ENCODE measurements around the gene PKN1.

Gene PKN1

GRCh38 chr19:14516048-14516534 is 83.0 kb downstream of the PKN1 start:
- Histone ChIP-seq H3K9ac (ENCODE audit: low read length) (no peak overlapping the region), H4K20me1 (ENCODE audit: insufficient read depth, low read length) (peaks cover 24% of the 10 kb centered on the region), H2AFZ (ENCODE audit: low read depth, low read length) (no peak overlapping the region), H3K79me2 (ENCODE audit: low read length) (peaks cover 31% of the 10 kb centered on the region), H3K4me2 (ENCODE audit: low read length) (peak overlapping the region; percentile 88; the same call in 1 of the 2 replicates), H3K4me3 (ENCODE audit: low read length) (peak overlapping the region; percentile 81; the same call in 1 of the 2 replicates), H3K27ac (ENCODE audit: low read length) (no peak overlapping the region), H3K27me3 (ENCODE audit: low read depth, low read length) (no peaks in the 10 kb centered on the region), H3K4me1 (ENCODE audit: low read length) (peaks cover 15% of the 10 kb centered on the region), H3K9me3 (ENCODE audit: insufficient read depth, low read length) (no peaks in the 10 kb centered on the region), H3K36me3 (replicated peaks; ENCODE audit: low read depth, low read length) (peaks cover 31% of the 10 kb centered on the region)
- TF ChIP-seq, protein P1, sequence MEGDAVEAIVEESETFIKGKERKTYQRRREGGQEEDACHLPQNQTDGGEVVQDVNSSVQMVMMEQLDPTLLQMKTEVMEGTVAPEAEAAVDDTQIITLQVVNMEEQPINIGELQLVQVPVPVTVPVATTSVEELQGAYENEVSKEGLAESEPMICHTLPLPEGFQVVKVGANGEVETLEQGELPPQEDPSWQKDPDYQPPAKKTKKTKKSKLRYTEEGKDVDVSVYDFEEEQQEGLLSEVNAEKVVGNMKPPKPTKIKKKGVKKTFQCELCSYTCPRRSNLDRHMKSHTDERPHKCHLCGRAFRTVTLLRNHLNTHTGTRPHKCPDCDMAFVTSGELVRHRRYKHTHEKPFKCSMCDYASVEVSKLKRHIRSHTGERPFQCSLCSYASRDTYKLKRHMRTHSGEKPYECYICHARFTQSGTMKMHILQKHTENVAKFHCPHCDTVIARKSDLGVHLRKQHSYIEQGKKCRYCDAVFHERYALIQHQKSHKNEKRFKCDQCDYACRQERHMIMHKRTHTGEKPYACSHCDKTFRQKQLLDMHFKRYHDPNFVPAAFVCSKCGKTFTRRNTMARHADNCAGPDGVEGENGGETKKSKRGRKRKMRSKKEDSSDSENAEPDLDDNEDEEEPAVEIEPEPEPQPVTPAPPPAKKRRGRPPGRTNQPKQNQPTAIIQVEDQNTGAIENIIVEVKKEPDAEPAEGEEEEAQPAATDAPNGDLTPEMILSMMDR (IDR thresholded peaks at IDR 0.05; ENCODE audit: low read depth, low read length): no peak
- no peak for TF ChIP-seq EZH2phosphoT487 (IDR thresholded peaks at IDR 0.05; ENCODE audit: low read depth)

DNA sequence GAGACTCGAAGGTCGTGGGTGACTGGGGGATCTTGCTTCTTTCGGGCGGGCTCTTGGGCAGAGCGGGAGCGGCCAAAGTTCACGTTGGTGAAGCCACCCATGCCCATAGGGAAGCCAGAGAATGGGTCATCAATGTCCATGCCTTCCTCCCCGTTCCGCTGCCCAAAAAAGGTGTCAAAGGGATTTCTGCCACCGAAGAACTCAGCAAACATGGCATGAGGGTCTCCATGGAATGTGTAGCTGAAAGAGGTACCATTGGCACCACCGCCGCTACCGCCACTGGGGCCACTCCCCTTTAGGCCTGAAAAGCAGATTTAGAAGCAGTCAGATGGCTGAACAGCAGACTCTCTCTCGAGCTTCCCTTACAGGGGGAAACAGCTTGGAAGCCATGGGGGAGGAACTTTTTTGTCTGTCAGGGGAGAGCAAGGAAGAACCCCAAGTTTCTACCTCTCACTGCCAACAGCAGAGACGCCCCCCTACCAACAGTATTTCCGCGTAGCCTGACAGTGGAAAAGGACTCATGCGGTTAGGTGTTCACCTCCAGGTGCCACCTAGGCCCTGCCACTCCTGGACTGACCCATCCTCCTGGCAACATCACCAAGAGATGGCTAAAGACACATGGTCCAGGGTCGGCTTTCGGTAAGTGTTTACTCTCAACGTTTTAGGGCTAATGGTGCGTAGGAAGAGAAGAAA is 83.8 kb downstream of the PKN1 start:
- Histone ChIP-seq H3K4me1 (ENCODE audit: low read length) (peaks cover 15% of the 10 kb centered on the region), H3K9ac (ENCODE audit: low read length) (peak overlapping the region; percentile 89), H3K4me3 (ENCODE audit: low read length) (peak overlapping the region; percentile 81), H3K27me3 (ENCODE audit: low read depth, low read length) (no peaks in the 10 kb centered on the region), H3K36me3 (replicated peaks; ENCODE audit: low read depth, low read length) (peaks cover 31% of the 10 kb centered on the region), H3K79me2 (ENCODE audit: low read length) (peaks cover 31% of the 10 kb centered on the region), H3K27ac (ENCODE audit: low read length) (no peak overlapping the region; the same call in 1 of the 2 replicates), H3K4me2 (ENCODE audit: low read length) (peak overlapping the region; percentile 88), H4K20me1 (ENCODE audit: insufficient read depth, low read length) (peaks cover 24% of the 10 kb centered on the region), H3K9me3 (ENCODE audit: insufficient read depth, low read length) (no peaks in the 10 kb centered on the region), H2AFZ (ENCODE audit: low read depth, low read length) (no peak overlapping the region)
- no peak for TF ChIP-seq EZH2phosphoT487 (IDR thresholded peaks at IDR 0.05; ENCODE audit: low read depth)
- TF ChIP-seq, protein P1 (IDR thresholded peaks at IDR 0.05; ENCODE audit: low read depth, low read length): no peak

DNA sequence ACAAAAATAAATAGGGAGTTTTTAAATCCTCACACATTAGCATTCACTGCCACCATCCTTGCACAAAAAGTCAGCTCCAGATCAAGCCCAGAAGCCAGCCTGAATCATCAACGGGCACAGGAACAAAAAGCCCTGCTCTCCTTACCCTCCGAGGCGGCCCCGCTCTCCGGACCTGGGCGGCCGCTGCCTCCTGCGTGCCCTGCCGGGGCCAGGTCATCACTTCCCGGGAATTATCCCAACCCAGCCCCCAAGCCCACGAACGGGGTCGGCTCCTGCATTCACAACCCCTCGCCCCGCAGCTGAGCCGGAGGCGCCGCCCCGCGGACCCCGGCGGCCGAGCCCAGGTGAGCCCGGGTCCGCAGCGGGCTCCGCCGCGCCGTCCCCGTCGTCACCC is 84.3 kb downstream of the PKN1 start:
- no peaks in the 10 kb centered on the region for H3K9me3 ChIP-seq (ENCODE audit: insufficient read depth, low read length)
- H3K27ac ChIP-seq (ENCODE audit: low read length): peak overlapping the region; percentile 83
- peak overlapping the region; percentile 89 for H3K9ac ChIP-seq (ENCODE audit: low read length)
- H3K4me1 ChIP-seq (ENCODE audit: low read length): peaks cover 15% of the 10 kb centered on the region
- H2AFZ ChIP-seq (ENCODE audit: low read depth, low read length): no peak overlapping the region
- peaks cover 31% of the 10 kb centered on the region for H3K79me2 ChIP-seq (ENCODE audit: low read length)
- H3K27me3 ChIP-seq (ENCODE audit: low read depth, low read length): no peaks in the 10 kb centered on the region
- H3K4me3 ChIP-seq (ENCODE audit: low read length): peak overlapping the region; percentile 81
- H3K4me2 ChIP-seq (ENCODE audit: low read length): peak overlapping the region; percentile 88
- H4K20me1 ChIP-seq (ENCODE audit: insufficient read depth, low read length): peaks cover 24% of the 10 kb centered on the region
- TF ChIP-seq, protein P1 (IDR thresholded peaks at IDR 0.05; ENCODE audit: low read depth, low read length): no peak
- TF ChIP-seq EZH2phosphoT487 (IDR thresholded peaks at IDR 0.05; ENCODE audit: low read depth): no peak
- H3K36me3 ChIP-seq (replicated peaks; ENCODE audit: low read depth, low read length): peaks cover 31% of the 10 kb centered on the region

DNA sequence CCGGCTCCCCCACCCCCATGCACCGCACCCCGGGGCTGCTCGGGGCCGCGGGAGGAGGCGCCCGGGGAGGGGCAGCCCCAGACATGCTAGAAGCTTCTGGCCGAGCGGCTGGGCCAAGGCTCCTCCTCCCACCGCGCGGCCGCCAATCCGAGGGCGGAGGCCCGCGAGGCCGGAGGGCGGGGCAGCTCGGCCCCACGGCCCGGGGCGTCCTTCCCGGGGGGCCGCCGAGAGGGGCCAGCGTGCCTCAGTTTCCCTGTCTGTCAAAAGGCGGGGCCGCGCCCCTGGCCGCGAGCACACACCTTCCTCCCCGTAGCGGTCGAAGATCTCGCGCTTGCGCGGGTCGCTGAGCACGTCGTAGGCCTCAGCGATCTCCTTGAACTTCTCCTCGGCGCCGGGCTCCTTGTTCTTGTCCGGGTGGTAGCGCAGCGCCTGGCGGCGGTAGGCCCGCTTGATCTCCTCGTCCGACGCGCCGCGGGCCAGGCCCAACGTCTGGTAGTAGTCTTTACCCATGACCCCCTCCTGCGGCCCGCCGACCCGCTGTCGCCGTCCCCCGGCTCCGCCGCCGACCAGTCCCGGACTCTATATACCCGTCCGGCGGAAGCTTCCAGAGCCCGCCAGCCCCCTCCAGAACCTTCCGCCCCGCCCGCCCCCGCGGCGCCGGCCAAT is 84.9 kb downstream of the PKN1 start, which contains the start of gene DNAJB1:
DNAJB1 (minus strand) TSS at position 558 of the 666 bp plus-strand sequence; CDS start at position 510, 48 bp downstream.
- Histone ChIP-seq H3K4me3 (ENCODE audit: low read length) (peak within 1 kb of the TSS; percentile 82), H3K27ac (ENCODE audit: low read length) (peak within 1 kb of the TSS; percentile 83), H3K4me2 (ENCODE audit: low read length) (peak within 1 kb of the TSS; percentile 88), H2AFZ (ENCODE audit: low read depth, low read length) (peak within 1 kb of the TSS; percentile 81; the same call in 1 of the 2 replicates), H3K79me2 (ENCODE audit: low read length) (peaks cover 31% of the 10 kb centered on the region), H3K9me3 (ENCODE audit: insufficient read depth, low read length) (no peaks in the 10 kb centered on the region), H3K36me3 (replicated peaks; ENCODE audit: low read depth, low read length) (peaks cover 26% of the 10 kb centered on the region), H3K27me3 (ENCODE audit: low read depth, low read length) (no peaks in the 10 kb centered on the region), H4K20me1 (ENCODE audit: insufficient read depth, low read length) (peaks cover 24% of the 10 kb centered on the region), H3K4me1 (ENCODE audit: low read length) (peaks cover 15% of the 10 kb centered on the region), H3K9ac (ENCODE audit: low read length) (peak within 1 kb of the TSS; percentile 89)
- TF ChIP-seq, protein P1 (IDR thresholded peaks at IDR 0.05; ENCODE audit: low read depth, low read length): no peak
- no peak for TF ChIP-seq EZH2phosphoT487 (IDR thresholded peaks at IDR 0.05; ENCODE audit: low read depth)
